GM18858 (cell line): ENCODE results near the gene PLEKHG2.
"Not testable (repeated sequence)": the region's sequence is repeated elsewhere in the genome, so short reads cannot be mapped to it uniquely, and the experiment has no call there.

Experiments used
- ATAC-seq: cut with Tn5 transposase; IDR thresholded peaks from one replicate; pipeline ENCODE4 v1.9.1; 2021; ENCODE audit not compliant: unreplicated experiment

PLEKHG2 gene

GRCh38 chr19:39412100-39412866 lies at the start of gene PLEKHG2:
TSS of gene PLEKHG2 (plus strand) at chr19:39412669. CDS start at chr19:39414087, 1,418 bp downstream.
- ATAC-seq = peak; percentile 50

- ATAC-seq = no peak
Observed at GRCh38 chr19:39362682-39363657, 49.5 kb upstream of the PLEKHG2 start.

GRCh38 chr19:39363901-39364457 lies 48.5 kb upstream of the PLEKHG2 start:
- no peak for ATAC-seq

- no peak for ATAC-seq
Observed at GRCh38 chr19:39365531-39365930, 46.9 kb upstream of the PLEKHG2 start.

- ATAC-seq = no peak
Observed at GRCh38 chr19:39369200-39369599, 43.3 kb upstream of the PLEKHG2 start.

- no peak for ATAC-seq
Observed at GRCh38 chr19:39370735-39371134, 41.7 kb upstream of the PLEKHG2 start.

- no peak for ATAC-seq
Observed at GRCh38 chr19:39372047-39372802, 40.2 kb upstream of the PLEKHG2 start.

- no peak for ATAC-seq
Observed at GRCh38 chr19:39372941-39373340, 39.5 kb upstream of the PLEKHG2 start.

GRCh38 chr19:39375929-39376328 lies 36.5 kb upstream of the PLEKHG2 start:
- ATAC-seq = no peak

- ATAC-seq = no peak
Observed at GRCh38 chr19:39377373-39378362, 34.8 kb upstream of the PLEKHG2 start.

GRCh38 chr19:39379366-39379765 lies 33.1 kb upstream of the PLEKHG2 start:
- not testable (repeated sequence) for ATAC-seq

- ATAC-seq = no peak
Observed at GRCh38 chr19:39379865-39380396, 32.5 kb upstream of the PLEKHG2 start.

GRCh38 chr19:39380521-39381502 lies 31.7 kb upstream of the PLEKHG2 start:
- no peak for ATAC-seq

- no peak for ATAC-seq
Observed at GRCh38 chr19:39381910-39382611, 30.4 kb upstream of the PLEKHG2 start.

- ATAC-seq = no peak
Observed at GRCh38 chr19:39382991-39383828, 29.3 kb upstream of the PLEKHG2 start.

GRCh38 chr19:39384839-39385568 lies 27.5 kb upstream of the PLEKHG2 start:
- no peak for ATAC-seq
